Panc1 (cell line): ENCODE data around the gene SLIT3.

Source experiments
- CTCF ChIP-seq: fragments of 450-650 bp; IDR thresholded peaks from 2 replicates; pipeline ENCODE4 v1.5.1; 2017; ENCODE audit warnings: mild to moderate bottlenecking
- POLR2AphosphoS5 ChIP-seq: IDR thresholded peaks from 2 replicates; pipeline ENCODE4 v1.6.1; 2012; ENCODE audit warnings: mild to moderate bottlenecking, low read depth, low read length, moderate library complexity
- TCF7L2 ChIP-seq: IDR thresholded peaks from 2 replicates; pipeline ENCODE4 v1.6.1; 2011; ENCODE audit warnings: mild to moderate bottlenecking, low read depth, low read length, inconsistent platforms

GRCh38 chr5:169018925-169019324, 282.0 kb downstream of the SLIT3 start:
- TF ChIP-seq CTCF (no peak), POLR2AphosphoS5 (no peak), TCF7L2 (no peak)
